Hematopoietic multipotent progenitor cell (in vitro differentiated cells): ENCODE measurements around the gene UNC13C. TPM values are rescaled to one million over a fixed set of nuclear protein-coding genes. Genes with fewer than 3 reads are reported as not detected.
A peak's percentile ranks its signal among the peaks of the same experiment; 100 is the strongest.

Source experiments
- DNase-seq, 3 donors: peaks; one replicate each; pipeline ENCODE4 v3.0.0-alpha.2; 2011 to 2015; ENCODE audit warnings: low read depth in 2 of 3, low spot score in 2 of 3
- total RNA-seq: library from RNA; depleted of rRNA; stranded (reverse); fragments of >200 nt; gene quantifications from one replicate; pipeline ENCODE4 v1.2.3, GENCODE V29; 2012

The UNC13C gene
- total RNA-seq, 1 donor = under 0.01 TPM

DNA sequence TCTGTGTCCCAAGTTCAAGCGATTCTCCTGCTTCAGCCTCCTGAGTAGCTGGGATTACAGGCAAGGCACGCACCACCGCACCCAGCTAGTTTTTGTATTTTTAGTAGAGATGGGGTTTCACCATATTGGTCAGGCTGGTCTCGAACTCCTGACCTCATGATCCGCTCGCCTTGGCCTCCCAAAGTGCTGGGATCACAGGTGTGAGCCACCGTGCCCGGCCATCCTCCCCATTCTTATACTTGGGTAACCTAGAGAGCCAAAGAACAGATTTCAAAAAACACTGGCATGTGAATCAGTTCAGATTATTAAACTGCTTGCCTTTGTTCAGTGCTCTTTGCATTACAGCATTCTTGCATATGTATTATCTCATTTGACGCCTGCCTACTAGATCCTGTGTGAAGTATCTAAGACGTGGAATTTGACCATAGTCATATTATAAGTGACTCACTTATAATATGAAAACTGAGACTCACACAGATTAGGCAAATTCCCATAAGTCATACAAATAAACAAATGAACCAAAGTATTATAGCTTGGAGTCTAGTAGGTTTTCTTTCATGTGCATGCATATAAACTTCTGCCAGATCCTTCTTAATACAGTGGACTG lies 123.5 kb downstream of the UNC13C start:
- DNase-seq = no peak

DNA sequence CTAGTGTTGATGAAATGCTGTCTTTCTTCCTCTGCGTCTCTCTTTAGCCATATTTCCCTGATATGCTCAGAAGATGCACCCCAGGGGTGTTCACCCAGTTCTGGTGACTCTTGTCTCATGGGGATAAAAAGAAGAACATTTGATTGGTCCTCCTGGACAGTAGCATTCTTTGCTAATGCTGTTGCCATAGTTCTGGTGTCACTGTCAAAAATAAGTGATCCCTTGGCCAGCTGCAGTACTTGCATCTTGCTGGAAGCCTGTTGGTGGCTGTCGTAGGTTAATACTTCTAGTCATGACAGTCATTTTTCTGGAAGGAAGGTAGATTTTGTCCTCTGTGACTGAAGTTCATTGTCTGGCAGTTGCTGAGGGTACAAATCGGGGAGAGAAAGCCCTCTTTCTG lies 124.5 kb downstream of the UNC13C start:
- no peak for DNase-seq

DNA sequence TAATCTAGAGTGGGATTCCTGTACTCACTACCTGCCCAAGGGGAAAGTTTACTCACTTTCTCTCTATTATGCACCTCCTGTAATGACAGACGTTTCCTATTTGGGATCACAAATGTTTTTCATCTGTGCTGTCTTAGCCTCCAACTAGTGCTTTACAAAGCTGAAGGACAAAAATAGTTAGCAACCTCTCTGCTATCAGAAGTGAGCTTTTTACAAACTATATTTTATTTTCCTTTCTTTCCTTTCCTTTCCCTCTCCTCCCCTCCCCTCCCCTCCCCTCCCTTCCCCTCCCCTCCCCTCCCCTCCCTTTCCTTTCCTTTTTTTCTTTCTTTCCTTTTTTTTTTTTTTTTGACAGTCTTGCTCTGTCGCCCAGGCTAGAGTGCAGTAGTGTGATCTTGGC lies 130.8 kb downstream of the UNC13C start:
- DNase-seq = no peak

DNA sequence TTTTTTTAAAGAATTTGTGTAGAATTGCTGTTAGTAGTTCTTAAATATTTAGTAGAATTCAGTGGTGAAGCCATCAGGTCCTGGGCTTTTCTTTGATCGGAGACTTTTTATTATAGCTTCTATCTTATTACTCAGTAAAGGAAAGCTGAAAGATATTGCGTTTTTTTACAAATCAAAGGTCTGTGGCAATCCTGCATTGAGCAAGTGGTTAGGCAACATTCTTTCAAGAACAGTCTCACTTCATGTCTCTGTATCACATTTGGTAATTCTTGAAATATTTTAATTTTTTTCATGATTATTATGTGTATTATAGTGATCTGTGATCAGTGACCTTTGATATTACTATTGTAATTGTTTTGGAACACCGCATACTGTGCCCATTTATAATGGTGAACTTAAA lies 140.8 kb downstream of the UNC13C start:
- DNase-seq = no peak

DNA sequence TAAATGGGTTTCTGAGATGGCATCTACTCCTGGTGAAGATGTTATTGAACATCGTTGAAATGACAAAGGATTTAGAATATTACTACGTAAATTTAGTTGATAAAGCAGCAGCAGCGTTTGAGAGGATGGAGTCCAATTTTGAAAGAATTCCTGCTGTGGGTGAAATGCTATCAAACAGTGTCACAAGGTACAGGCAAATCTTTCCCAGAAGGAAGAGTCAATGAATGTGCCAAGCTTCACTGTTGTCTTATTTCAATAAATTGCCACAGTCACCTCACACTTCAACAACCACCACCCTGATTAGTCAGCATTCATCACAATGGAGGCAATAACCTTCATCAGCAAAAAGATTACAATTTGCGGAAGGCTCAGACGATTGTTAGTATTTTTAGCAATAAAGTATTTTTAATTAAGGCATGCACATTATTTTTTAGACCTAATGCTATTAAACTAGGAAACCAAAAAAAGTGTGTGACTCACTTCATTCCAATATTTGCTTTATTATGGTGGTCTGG lies 142.8 kb downstream of the UNC13C start:
- DNase-seq = no peak

DNA sequence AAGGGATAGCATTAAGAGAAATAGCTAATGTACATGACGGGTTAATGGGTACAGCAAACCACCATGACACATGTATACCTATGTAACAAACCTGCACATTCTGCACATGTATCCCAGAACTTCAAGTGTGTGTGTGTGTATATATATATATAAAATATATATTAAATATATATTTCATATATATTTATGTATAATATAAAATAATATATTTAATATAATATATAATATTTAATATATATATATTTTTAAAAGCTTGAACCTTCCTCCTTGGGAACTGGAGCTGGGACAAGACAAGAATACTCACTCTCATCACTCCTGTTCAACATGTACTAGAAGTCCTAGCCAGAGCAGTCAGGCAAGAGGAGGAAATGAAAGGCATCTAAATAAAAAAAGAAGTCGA lies 149.3 kb downstream of the UNC13C start:
- no peak for DNase-seq

DNA sequence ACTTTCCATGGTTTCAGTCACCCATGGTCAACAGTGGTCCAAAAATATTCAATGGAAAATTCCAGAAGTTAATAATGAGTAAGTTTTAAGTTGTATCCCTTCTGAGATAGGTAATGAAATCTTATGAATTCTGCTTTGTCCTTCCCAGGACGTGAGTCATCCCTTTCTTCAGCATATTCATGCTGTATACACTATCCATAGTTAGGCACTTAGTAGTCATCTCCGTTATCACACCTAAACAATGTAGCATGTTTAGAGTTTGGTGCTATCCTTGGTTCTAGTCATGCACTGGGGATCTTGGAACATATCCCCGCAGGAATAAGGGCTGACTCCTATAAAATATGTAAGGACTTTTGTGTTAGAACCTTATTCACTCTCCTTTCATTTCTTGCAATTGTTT lies 153.2 kb downstream of the UNC13C start:
- DNase-seq = no peak

DNA sequence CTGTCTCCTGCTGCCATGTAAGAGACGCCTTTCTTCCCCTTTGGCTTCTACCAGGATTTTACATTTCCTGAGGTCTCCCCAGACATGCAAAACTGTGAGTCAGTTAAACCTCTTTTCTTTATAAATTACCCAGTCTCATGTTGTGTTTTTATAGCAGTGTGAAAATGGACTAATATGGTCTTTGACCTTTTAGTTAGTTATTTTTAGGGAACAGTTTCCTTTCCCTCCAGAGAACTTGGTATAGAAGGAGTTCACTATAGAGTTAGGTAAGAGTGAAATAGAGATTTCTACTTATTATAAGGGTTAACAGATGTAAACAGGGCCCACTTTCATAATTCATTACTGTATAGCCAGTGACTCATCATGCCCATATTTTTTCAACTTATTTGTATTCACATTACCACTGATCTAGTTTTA lies 170.9 kb downstream of the UNC13C start:
- no peak for DNase-seq

DNA sequence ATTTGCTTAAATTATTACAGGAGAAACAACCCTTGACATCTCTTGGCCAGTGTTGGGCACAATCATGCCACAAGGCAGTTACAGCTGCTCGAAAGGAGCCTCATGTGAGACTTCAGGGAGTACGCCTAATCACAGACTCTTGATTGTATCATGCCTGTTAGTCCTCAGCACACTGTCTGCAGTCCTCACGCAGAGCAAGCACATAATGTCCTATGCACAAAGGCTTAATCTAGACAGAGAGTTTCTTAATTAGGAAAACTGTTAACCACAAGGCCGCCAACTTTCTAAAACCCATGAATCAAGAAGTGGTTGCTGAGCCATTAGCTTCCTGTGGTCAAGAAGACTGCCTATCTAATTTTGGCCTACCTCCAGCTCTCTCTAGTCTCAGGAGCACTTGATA lies 172.0 kb downstream of the UNC13C start:
- peak in 2 of 3 donors; percentile 21 to 71 for DNase-seq

DNA sequence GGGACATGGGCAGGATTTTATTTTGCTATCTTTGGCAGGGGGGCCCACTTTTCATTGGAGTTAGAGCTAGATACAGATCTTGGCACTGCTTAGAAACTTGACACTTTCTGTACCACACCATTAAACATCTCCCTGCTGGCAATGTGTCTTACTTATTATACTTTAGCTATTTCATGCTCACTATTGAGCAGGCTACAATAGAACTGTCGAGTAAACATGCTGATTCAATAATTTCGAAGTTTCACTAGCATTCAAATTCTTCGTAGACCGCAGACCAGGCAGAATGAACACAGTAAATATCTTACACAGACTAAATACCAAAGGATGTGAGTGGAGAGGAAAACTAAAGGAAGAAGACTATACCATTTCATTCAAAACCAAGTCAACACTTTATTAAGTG lies 180.8 kb downstream of the UNC13C start:
- no peak for DNase-seq

DNA sequence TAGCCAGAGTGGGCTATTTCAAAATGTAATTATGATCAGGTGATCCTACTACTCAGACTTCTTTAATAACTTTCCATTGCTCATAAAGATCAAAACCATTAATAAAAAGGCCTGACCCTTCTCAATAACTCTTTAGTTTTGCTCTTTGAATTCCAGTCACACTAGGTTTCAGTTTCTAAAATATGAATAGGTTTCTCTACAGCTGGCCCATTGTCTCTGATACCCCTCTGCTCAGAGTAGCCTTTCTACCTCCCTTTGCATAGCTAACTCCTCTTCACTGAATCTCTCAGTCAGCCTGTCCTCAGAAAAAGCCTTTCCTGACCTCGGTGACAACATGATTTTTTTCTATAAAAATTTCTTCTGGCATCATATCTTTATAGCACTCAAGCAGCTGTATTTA lies 209.1 kb downstream of the UNC13C start:
- no peak for DNase-seq

DNA sequence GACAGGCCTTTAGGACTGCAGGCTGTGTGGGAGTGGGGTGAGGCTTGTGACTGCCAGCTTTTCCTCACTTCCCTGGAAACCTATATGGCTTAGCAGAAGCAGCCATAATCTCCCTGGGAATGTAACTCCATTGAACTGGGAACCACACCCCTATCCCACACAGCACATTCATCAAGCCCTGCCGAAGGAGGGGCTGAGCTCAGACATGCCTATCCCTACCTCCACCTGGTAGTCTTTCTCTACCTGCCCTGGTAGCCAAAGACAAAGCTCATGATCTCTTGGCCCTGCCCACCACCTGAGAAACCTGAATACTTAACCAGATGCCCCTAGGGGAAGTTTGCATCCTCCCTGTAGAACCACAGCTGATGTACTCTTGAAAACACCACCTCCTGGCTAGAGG lies 219.8 kb downstream of the UNC13C start:
- no peak for DNase-seq

DNA sequence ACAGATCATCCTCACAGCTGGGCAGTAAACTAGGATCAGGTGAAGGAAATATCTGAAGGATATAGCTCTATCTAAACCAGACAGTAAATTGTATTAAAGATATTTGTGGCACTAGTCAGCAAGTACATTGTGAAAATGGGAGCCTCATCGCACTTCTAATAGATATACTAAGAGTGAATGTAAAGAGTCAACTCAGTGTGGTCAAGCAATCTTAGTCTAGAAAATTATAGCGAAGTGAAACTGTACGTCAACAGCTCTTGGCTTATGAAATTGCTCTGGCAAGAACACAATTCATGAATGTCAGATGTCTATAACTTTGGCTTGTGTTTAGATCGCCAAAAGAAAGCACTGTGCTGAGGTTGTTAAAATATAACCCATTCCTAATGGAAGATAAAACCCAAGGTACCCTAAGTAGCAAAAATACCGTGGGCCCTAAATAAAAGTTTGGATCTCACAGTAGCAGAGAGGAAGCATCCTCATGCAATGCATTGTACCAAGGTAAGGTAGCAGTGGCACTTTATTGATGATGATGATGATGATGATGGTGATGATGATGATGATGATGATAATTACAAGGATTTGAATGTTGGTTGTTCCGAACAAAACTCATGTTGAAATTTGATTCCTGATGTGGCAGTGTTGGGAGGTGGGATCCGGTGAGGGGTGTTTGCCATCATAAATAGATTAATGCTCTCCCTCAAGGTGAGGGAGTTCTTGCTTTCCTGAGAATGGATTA lies 228.5 kb downstream of the UNC13C start:
- no peak for DNase-seq

DNA sequence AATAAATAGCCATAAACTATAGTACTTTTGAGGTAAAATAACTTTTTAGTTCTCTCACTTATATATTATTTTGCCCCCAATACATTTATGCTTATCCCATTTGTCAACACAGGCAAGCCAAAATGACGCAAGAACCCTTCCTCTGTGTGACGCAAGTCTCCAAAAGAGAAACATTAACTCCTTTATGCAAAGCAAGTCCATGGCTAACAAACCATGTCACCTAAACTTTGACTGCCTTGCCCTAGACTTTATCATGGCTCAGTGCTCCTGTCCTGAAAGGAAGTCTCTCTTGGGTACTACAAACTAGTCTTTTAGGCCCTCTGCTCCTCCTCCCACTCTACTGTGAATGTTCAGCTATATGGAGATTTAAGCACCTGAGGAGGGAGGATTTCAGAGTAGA lies 230.5 kb downstream of the UNC13C start:
- no peak for DNase-seq

DNA sequence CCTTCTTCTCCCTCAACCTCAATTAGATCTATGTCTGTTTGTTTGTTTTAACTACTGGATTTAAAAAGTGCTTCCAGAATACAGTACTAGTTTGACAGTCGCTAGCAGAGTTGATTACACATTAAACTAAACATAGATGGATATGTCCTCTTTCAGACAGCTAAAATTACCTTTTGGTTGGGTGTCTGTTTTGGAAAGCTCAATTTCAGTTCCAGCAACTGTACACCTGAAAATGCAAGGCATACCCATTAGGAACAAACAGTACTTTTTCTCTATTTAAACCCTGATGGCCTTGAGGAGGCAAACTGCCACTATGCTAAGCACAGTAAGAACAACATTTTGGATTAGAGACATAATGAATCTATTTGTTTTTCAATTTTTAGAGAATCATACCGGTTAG lies 234.4 kb downstream of the UNC13C start:
- no peak for DNase-seq

DNA sequence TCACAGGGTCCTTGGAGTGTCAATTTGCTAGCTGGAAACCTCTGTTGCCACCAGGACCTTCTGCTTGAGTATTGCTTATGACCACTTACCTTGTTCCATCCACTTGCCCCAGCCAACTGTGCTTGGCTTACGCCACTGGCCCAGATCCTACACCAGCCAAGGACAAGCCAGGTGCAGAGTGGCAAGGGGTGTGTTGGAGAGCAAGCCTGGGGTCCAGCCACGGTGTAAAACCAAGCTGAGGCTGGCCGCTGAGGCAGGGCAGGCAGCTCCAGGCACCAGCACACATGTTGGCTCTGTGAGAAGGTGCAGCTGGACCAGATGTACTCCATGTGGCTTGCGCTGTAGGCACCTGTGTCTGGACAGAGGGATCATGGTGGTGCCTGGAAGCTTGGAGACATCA lies 248.2 kb downstream of the UNC13C start:
- DNase-seq = no peak

DNA sequence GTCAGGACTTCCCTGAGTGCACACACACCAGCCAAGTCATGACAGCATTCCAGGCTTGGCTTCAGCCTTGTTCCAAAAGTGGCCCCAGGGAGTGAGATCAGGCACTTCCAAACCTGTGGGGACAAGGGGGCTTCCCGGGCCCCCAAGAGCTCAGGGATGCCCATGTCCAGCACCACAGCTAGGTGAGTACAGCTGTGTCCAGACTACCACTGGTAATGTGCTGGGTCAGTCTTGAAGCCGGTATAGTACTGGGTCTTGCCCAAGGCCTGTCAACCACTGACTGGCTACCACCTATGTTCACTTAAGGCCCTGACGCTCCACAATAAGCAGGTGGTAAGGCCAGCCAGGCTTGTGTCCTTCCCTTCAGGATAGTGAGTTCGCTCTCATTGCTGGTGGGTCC lies 249.3 kb downstream of the UNC13C start:
- DNase-seq = no peak

DNA sequence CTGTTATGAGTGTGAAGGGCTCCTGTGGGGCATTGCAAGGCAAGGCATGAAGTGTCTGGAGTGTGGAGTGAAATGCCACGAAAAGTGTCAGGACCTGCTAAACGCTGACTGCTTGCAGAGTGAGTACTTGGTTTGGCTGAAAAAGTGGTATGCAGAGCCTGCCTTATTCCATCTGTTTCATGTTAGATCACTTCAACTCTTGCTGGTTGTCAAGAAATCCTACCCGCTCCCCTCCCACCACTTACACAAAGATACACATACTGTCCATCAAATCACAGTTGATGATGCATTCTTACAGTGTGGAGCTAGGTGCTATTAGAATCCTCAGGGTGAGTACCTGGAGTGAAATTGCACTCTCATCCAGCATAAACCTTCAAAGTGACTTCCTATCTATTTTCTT lies 272.1 kb downstream of the UNC13C start:
- no peak for DNase-seq

DNA sequence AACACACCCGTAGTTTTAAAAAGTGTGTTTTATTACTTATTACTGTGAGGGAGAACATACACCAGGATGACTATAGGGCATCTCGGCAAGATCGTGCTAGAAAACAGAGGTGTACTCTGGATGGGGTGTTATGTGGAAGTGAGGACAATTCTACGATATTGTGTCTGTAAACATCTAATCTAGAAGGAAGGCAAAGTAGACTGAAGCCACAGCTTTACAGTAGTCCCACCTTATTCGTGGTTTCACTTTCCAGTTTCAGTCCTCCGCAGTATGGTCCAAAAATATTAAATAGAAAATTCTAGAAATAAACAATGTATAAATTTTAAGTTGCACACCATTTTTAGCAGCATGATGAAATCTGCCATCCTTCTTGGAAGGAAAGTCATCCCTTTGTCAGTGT lies 277.9 kb downstream of the UNC13C start:
- DNase-seq = no peak

DNA sequence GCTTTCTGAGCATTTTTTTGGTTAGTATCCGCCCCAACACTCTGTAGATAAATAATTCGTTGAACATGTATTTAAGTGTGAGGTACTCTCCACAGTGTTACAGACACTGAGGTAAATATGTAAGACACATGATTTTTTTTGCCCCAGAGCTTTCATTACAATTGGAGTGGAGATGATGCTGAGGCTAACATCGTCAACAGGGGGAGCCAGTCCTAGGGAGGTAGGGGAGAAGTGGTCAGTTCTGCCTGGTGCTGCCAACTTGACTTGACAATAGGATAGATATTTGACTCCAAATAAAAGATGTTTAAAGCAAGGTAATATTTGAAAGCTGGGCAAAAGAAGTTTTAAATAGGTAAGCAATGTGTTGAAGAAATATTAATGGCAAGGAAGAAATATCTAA lies 295.7 kb downstream of the UNC13C start:
- peak in 1 of 3 donors; percentile 4 for DNase-seq

DNA sequence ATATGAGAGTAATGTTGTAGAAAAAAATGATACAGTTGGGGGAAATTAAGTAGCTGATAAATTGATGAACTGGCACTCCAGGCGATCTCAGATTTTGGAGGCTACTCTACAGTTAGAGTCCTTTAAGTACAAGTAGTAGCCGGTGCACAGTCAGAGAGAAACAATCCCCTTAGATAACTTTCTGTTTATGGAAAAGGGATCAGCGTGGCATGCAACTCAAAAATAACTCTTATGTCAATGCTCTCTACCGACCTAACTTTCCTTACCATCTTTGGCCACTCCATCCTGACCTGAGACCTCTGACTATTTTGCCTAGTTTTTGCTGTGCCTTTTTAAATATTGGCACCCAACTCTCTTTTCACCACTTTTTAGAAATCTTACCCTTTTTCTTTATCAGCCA lies 299.6 kb downstream of the UNC13C start:
- DNase-seq = no peak

DNA sequence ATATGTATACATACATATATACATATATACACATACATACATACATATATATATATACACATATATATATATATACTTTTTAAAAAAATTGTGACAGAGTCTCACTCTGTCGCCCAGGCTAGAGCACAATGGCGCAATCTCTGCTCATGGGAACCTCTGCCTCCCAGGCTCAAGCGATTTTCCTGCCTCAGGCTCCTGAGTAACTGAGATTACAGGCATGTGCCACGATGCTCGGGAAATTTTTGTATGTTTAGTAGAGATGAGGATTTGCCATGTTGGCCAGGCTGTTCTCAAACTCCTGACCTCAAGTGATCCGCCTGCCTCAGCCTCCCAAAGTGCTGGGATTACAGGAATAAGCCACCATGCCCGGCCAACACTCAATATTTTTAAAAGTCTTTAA lies 302.5 kb downstream of the UNC13C start:
- DNase-seq = no peak
